Fibroblast of upper back skin (primary cell): ENCODE measurements around the gene SLC39A10.
"Not testable (repeated sequence)": the region's sequence is repeated elsewhere in the genome, so short reads cannot be mapped to it uniquely, and the experiment has no call there.

Source experiments
- DNase-seq: peaks from one replicate; pipeline ENCODE4 v3.0.0-alpha.2; 2013

The SLC39A10 gene

DNA sequence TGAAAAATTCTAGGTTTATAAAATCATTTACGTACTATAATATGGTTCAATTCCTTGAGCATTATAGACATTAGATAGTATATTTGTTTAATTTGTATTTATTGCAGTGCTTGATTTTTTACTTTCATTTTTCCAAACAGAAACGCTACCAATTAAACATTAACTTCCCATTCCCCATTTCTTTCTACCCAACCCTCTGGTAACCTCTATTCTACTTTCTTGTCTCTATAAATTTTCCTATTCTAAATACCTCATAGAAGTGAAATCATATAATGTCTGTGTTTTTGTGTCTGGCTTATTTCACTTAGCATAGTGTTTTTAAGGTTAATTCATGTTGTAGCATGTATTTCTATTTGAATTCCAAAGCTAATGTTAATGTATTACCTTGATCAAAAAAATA, 11.6 kb upstream of the SLC39A10 start:
- DNase-seq, result no peak

DNA sequence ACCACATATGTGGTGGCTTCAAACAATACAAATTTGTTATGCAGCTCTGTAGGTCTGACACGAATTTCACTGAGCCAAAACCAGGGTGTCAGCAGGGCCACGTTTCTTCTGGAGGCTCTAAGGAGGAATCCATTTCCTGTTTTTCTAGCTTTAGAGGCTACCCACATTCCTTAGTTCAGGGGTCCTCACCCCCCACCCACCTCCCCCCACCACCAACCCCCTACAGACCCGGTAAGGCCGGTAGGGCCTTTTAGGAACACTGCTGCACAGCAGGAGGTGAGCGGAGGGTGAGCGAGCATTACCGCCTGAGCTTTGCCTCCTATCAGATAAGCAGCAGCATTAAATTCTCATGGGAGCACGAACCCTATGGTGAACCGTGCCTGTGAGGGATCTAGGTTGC, 10.6 kb upstream of the SLC39A10 start:
- no peak for DNase-seq

DNA sequence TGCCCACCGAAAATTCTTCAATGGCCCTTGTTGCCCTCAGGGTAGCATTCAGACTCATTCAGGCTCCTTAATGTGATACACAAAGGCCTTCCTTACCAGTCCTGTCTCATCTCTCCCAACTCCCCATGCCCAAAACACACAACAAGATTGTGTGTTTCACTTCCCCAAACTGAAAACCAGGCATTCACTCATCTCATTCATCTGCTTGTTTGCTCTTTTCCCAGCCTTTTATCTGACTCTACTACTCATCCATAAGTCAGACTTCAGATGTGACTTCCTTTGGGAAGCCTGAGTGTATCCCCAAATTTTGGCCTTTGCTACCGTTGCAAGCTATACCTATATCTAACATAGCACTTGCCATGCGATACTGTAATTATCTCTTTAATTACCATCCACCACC, 9.7 kb upstream of the SLC39A10 start:
- no peak for DNase-seq

DNA sequence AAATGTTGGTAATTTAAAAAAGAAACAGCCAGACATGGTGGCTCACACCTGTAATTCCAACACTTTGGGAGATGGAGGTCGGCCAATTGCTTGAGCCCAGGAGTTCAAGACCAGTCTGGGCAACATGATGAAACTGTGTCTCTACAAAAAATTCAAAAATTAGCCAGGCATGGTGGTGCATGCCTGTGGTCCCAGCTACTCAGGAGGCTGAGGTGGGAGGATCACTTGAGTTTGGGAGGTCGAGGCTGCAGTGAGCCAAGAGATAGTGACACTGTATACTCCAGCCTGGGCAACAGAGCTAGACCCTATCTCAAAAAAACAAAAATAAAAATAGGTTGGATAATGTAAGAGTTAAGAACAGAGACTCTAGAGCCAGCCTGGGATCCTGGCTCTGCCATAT, 8.7 kb upstream of the SLC39A10 start:
- not testable (repeated sequence) for DNase-seq

DNA sequence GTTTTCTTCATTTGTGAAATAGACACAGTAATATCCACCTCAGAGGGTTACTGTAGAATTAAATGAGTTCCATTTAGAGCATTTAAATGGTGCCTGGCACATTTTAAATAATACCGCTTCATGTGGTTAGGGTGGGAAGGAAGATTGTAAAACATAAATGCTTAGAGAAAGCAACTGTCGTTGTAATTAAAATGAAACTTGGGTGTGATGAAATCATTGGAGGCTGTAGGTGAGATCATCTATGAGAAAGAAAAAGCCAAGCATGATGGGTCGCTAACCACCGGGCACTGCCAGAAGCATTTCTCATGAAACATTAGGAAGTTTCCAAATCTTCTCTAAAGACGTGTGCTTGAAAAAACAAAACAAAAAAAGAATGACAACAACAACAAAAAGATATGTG, 8.2 kb upstream of the SLC39A10 start:
- DNase-seq, result no peak

DNA sequence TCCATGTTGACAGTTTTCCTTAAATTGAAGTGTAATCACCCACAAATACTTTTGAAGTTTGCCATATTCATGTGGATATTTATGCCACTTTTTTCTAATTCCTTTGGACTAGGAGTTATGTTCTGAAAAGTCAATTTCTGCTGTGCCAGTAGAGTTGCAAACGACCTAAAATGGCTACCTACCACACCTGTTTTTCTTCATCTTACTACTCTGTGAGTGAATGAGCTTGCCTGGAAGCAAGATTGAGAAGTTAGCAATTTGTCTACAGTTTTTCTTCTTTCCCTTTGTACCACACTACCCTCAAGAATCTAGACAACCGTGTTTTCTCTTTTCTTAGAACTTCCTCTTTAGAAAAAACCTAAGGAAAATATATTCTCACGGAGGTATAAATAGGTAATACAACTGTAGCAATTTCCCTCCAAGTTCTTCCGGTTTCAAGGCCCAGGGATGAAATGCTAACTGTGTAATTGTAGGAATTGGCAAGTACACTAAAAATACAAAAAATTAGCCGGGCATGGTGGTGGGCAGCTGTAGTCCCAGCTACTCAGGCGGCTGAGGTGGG, 7.3 kb upstream of the SLC39A10 start:
- no peak for DNase-seq

DNA sequence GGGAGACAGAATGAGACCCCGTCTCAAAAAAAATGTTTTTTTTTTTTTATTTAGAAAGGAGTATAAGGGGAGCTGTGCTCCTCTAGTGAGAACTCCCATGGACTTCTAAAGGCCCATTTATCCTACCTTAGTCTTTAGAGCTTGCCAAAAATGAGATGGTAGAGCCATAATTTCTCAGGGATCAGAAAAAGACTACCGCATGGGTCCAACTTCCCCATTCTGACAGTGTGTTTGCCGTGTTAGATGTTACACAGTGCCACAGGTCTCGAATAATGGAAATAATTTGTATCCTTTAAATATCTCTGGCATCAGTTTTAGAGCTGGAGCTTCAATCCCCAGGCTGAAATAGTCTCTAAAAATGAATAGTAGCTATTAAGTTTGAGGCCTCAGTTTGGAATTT, 6.0 kb upstream of the SLC39A10 start:
- DNase-seq, result no peak

DNA sequence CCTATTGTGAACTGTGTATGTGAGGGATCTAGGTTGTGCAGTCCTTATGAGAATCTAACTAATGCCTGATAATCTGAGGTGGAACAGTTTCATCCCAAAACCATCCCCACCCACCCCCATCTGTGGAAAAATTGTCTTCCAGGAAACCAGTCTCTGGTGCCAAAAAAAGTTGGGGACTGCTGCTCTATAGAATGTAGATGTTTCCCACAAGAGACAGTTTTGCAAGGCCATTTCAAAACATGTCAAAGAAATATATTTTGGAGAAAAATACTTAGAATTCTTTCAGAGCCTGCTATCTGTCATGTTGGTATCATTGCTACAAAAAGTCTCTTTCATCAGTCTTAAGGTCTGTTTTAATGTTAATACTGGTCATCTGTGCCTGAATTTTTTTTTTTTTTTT, 4.1 kb upstream of the SLC39A10 start:
- peak; percentile 80 for DNase-seq

DNA sequence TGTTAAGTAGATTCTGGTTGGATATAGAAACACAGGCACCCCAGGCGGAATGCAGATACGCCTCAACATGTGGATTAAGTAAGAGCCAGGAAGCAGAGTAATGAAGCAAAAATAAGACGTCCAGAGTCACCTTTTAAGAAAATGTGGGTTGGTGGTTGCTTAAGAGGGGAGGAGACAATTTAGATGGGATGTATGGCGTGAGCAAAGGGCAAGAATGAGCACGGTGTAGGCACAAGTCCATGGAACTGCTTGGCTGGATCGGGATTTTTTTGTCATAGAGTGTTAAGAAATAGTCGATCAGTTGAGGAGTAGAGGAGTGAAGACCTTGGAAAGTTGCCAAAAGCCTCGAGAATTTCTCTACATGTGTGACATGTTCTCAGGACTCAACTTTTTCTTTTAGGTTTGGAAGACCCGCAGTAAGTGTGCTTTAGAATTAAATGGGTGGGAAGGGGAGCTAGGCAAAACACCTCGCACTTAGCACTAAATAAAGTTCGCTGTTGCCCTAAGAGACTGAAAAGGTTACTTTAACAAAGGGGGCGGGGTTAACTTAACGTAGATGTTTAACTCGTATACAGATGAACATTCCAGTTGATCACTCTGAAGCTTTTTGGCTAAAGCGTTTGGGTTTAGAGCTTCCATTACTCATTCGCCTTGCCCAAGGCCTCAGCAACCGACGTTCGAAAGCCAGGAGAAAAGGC, 716 bp upstream of the SLC39A10 start:
- no peak for DNase-seq

DNA sequence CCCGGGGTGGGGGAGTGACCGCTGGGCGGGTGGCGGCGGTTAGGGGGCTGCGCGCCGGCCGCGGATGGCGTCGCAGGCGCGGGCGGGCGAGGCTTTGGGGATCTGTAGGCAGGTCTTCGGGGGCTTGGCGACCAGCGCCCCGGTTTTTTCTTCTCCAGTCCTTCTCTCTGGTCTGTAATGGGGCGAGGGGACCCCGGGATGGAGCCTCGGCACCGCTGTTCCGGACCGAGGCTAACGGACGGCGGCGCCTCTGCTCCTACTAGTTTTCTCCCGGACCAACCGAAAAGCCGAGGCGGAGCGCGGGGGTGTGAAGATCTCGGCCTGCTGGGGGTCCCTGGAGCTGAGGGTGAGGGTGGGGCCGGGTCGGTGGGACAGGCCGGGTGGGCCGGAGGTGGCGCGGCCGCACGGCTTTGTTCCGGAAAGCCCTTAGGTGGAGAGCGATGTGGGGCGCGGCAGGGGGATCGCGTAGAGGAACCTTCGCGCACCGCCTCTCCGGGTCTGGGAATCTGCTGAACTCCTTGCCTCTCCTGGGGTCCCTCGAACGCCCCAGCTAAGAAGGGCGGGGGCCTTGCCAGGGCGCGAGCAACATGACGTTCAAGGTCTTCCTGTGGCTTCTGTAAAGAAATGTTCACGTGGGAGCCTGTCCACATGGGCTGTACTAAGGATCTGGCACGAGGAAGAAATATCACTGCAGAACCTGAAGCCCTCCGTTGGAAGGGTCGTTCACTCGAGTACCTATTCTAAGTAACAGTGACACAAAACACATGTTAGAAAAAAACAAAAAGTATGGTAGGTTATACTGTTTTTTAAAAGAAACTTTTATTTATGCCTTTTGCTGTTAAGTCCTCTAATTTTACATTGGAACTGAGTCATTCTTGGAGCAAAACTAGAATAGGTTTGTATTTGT, 861 bp downstream of the SLC39A10 start:
- DNase-seq, result peak; percentile 80

DNA sequence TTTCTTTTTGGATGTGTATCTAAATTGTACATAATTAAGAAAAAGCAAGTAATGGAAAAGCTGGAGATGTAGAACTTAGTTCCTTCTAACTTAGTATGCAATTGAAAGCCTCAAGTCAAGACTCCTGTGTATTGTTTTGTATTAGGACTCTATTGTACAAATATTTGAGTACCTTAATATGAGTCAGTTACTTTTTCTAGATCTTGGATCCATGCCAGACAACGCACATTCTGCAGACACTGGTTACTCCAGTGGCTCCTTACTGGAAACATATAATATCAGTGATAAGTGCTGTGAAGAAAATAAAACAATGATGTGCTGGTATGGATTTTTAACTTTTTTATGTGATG, 1.5 kb downstream of the SLC39A10 start:
- peak; percentile 87 for DNase-seq

DNA sequence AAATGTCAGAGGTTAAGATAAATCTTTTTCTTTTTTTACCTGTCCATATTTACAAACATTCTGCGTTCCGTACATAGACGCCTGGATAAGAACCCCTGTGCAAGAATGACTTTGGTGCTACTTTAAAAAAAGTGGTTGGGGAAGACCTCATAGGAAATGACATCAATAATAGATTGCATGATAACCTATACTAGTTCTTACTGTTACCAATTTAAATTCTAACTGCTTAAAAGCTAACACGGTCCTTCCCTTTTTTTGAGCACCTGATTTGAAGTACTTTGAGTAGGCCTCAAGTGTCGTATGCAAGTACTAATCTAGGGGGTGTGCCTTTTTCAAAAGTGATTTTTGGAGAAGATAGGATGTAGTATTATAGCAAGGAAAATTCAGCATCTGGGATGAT, 2.1 kb downstream of the SLC39A10 start:
- DNase-seq, result no peak

DNA sequence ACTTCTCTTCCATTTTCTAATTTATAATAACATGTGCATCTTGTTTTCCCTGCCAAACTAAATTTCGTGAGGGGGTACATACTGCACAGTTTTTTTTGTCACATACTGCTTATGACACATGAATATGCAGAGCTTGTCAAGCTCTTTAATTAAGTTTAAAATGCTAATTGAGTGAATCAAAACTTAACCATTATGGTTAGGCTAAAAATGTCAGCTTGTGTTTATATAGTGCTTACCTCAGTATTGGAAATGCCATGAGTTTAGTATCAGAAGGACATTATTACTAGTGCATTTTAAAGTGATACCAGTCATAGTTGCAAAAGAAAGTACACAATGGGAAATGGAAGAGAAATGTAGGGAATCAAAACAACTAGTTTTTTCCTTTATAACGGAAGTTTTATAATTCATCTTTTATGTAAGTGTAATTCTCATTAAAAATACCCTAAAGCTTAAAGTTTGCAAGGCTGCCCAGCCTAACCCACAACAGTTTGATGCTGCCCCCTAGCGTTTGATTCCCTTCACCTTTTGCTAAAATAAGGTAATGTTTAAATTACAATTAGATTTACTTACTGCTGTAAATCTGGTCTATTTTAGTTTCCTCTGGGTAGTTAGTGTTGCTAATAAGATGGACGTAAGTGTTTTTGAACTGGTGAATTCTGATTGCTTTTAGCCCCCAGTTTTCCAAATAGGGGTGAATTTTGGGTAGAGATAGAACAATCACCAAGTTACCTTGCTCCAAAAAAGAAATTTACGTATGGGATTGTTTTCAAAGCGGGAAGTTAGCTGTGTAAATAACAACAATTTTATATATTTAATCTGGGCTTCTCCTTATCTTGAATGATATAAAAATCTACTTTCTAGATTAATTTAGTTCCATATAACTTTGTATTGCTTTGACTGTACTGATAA, 3.2 kb downstream of the SLC39A10 start:
- peak; percentile 75 for DNase-seq

DNA sequence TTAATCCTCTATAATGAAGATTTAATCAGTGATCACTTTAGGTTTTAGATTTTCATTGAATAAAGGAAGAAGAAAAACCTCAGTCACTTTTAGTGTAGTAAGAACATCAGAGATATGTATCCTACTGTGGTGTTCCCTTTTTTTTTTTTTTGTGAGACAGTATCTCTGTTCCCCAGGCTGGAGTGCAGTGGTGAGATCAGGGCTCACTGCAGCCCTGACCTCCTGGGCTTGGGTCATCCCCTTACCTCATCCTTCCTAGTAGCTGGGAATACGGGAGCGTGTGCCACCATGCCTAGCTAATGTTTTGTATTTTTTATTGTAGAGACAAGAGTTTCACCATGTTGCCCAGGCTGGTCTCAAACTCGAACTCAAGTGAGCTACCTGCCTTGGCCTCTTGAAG, 5.1 kb downstream of the SLC39A10 start:
- no peak for DNase-seq

DNA sequence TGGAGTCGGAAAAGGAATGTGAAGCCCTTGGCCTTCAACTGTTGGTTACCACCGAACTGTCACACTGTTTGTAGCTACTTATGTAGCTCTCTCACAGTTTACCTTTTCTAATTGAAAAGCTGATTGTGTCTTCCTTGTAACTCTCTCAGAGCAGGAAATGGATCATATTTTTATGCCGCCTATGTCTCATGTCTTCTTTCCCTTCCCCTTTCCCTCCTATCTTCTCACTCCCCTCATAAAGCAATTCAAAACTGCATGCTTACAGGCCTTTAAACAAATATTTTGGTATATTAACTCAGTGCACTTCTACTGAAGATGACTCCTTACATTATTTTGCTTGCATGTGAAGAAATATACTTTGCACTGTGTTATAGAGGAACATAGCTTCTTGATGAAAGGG, 6.0 kb downstream of the SLC39A10 start:
- no peak for DNase-seq

DNA sequence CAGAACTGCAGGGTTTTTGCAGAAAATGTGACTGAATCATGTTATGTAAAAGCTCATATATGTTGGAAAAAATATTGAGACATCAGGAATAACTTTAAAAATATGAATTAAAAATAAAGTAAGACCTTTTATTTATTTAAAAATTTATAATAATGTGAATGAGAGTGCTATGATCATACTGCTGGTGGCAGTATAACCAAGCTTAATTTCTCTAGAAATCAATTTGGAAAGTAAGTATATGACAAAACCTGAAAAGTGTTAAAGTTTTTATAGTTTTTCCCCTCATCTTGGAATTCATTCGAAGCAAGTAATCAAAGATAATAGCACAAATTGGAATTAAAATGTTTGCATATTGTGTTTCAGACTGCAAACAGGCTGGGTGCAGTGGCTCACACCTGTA, 7.5 kb downstream of the SLC39A10 start:
- DNase-seq, result no peak

DNA sequence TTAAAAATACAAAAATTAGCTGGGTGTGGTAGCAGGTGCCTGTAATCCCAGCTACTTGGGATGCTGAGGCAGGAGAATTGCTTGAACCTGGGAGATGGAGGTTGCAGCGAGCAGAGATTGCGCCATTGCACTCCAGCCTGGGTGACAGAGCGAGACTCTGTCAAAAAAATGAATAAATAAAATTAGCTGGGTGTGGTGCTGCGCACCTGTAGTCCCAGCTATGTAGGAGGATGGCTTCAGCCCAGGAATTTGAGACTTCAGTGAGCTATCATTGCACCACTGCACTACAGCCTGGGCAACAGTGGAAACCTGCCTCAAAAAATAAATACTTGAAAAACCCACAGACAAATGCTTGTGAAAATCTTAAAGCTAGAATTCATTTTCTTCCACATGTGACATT, 8.1 kb downstream of the SLC39A10 start:
- not testable (repeated sequence) for DNase-seq

DNA sequence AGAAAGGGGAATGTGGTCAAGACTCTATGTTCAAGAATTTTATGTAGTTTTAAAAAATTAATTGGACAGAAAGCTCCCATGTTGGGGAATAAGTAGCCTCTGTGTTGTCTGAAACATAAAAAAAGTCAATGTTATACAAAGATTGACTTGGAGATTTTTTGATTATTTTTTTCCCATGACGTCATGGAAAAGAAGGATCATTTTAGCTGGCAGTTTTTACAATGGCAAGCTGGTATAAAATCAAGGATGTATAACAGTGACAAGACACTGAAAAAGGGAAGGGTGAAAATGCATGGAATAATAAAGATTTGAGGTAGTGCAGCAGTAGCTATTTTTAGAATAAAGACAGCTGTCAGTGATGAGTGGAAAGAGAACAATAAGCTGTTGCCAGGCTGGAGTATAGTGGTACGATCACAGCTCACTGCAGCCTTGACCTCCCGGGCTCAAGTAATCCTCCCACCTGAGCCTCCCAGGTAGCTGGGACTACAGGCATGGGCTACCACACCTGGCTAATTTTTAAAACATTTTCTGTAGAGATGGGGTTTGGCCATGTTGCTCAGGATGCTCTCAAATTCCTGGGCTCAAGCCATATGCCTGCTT, 9.2 kb downstream of the SLC39A10 start:
- no peak for DNase-seq

DNA sequence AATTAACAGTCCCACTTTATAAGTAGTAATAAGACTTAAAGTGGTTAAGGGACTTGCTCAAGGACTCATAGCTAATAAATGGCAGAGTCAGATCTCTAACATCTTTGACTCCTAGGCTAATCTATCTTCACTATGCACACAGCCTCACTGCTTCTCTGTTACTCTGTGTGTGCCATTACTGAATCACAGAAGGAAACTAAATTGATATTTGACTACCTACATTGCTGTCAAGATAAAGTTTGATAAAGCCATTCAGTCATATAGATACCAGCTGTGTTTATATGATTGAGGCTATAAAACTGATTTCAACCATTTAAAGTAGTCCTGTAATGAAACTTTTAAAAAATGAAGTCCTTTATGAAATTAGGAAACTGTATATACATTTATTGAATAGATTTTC, 10.9 kb downstream of the SLC39A10 start:
- DNase-seq, result no peak

DNA sequence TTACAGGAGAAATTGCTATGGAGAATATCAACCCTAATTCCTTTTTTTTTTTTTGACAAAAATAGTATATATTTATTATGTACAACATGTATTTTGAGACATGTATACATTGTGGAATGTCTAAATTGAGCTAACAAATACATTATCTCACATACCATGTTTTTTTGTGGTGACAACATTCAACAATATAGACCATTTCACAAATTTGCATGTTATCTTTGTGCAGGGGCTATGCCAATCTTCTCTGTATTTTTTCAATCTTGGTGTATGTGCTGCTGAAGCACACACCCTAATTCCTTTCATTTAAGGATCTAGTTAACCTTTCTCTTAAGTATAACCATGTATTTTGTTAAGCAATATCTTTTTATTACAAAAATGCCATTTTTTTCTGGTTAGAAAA, 13.2 kb downstream of the SLC39A10 start:
- no peak for DNase-seq

DNA sequence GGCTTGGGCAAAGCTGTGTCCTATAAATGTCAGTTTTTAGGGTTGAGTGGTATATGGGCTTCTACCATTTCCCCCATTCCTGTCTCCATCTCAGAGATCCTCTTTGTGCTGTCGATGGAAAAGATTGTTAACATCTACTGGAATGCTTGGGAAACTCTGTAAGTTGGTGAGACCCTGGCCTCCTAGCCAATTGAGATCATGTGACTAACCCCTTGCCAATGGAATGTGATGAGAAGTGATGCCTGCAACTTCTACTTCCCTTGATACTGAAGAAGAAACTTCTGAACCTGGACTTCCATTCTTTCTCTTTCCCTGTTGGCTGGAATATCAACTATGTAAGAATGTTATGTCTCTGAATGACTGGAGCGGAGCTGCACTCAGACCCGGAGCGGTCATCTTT, 14.5 kb downstream of the SLC39A10 start:
- no peak for DNase-seq

DNA sequence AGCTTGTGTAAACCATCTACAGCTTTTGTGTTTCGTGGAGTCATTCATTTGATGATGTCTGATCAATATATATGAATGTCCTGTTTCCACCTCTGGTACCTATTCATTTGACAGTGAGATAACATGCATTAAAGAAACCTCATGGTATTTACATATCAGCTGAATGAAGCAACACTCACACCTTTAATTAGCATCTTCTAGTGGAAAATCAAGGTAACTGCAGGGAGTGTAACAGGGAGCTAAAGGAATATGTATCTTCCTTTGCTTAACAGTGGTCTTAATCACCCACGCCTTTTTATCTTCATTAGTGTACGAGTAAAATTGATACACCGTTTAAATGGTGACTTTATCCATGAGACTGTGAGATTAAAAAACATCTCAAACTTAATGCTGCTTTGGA, 15.6 kb downstream of the SLC39A10 start:
- no peak for DNase-seq
